SK-N-SH (cell line): Measurements from ENCODE around the gene NUAK2. TPM values are rescaled to one million over a fixed set of nuclear protein-coding genes. Genes with fewer than 3 reads are reported as not detected.

Experiments used
- CTCF ChIA-PET: fragments of 300-600, 350-600 bp; formaldehyde crosslinking; extraction: SDS; loops from one replicate; lab custom pipeline; 2021; lab: Yijun Ruan, JAX
- POLR2A ChIA-PET: fragments of 350-600 bp; sonication (Branson Sonifier 250); formaldehyde crosslinking; extraction: SDS; loops from one replicate; lab custom pipeline; 2020; ENCODE audit warnings: antibody characterized with exemption, inconsistent platforms; lab: Yijun Ruan, JAX
- DNase-seq: peaks from one replicate; pipeline ENCODE4 v3.0.0; 2012
- H2AFZ ChIP-seq: fragments of 200-600 bp; sonication (generic); 2 replicates; pipeline ENCODE4 v1.8.1; 2016; ENCODE audit warnings: antibody characterized with exemption, mild to moderate bottlenecking, low read depth
- H3F3A ChIP-seq: fragments of 200-600 bp; sonication (generic); replicated peaks from 2 replicates; pipeline ENCODE3; 2016; ENCODE audit warnings: antibody characterized with exemption, mild to moderate bottlenecking; ENCODE audit not compliant: insufficient read depth
- H3K27ac ChIP-seq, 2 experiments: fragments of 200-500 bp in 1 of 2; fragments of 200-600 bp in 1 of 2; sonication (Bioruptor generic) in 1 of 2; sonication (generic), shearing (Covaris generic) in 1 of 2; 2 replicates each; pipeline versions ENCODE4 v1.5.1 to v1.6.1; 2014 to 2016; ENCODE audit warnings: low read depth in 2 of 2, inconsistent platforms in 1 of 2, low read length in 1 of 2, mild to moderate bottlenecking in 1 of 2, mixed read lengths in 1 of 2
- H3K27me3 ChIP-seq: fragments of 200-600 bp; sonication (generic), shearing (Covaris generic); 2 replicates; pipeline ENCODE4 v1.6.1; 2016; ENCODE audit warnings: mixed run types; ENCODE audit not compliant: insufficient read depth
- H3K36me3 ChIP-seq, 2 experiments: fragments of 200-500 bp in 1 of 2; fragments of 200-600 bp in 1 of 2; sonication (Bioruptor generic) in 1 of 2; sonication (generic) in 1 of 2; replicated peaks in 1 of 2; 2 replicates each; pipeline versions ENCODE3 to v1.5.1; 2014 to 2016; ENCODE audit warnings: low read length in 1 of 2, mild to moderate bottlenecking in 1 of 2; ENCODE audit not compliant: insufficient read depth in 2 of 2, control insufficient read depth in 1 of 2
- H3K4me1 ChIP-seq, 2 experiments: fragments of 200-500 bp in 1 of 2; fragments of 200-600 bp in 1 of 2; sonication (Bioruptor generic) in 1 of 2; sonication (generic), shearing (Covaris generic) in 1 of 2; 2 replicates each; pipeline versions ENCODE4 v1.5.1 to v1.6.1; 2014 to 2016; ENCODE audit warnings: low read depth in 1 of 2, low read length in 1 of 2, mixed run types in 1 of 2; ENCODE audit not compliant: insufficient read depth in 2 of 2, control insufficient read depth in 1 of 2
- H3K4me2 ChIP-seq: fragments of 200-600 bp; sonication (generic), shearing (Covaris generic); 2 replicates; pipeline ENCODE4 v1.6.1; 2017; ENCODE audit warnings: mixed run types
- H3K4me3 ChIP-seq, 2 experiments: fragments of 200-500 bp in 1 of 2; fragments of 200-600 bp in 1 of 2; sonication (Bioruptor generic) in 1 of 2; sonication (generic), shearing (Covaris generic) in 1 of 2; 2 replicates each; pipeline versions ENCODE4 v1.5.1 to v1.8.1; 2014 to 2016; ENCODE audit warnings: low read depth in 2 of 2, inconsistent platforms in 1 of 2, low read length in 1 of 2, mild to moderate bottlenecking in 1 of 2, mixed read lengths in 1 of 2, moderate library complexity in 1 of 2
- H3K79me2 ChIP-seq: fragments of 200-600 bp; sonication (generic); 2 replicates; pipeline ENCODE4 v1.8.1; 2017; ENCODE audit warnings: mild to moderate bottlenecking; ENCODE audit not compliant: insufficient read depth
- H3K9ac ChIP-seq: fragments of 200-600 bp; sonication (generic); 2 replicates; pipeline ENCODE4 v1.6.1; 2017; ENCODE audit warnings: mixed run types
- H3K9me2 ChIP-seq: fragments of 200-600 bp; sonication (generic); 2 replicates; pipeline ENCODE4 v1.6.1; 2017; ENCODE audit warnings: mixed run types
- H3K9me3 ChIP-seq: fragments of 200-600 bp; sonication (generic); 2 replicates; pipeline ENCODE4 v1.6.1; 2017; ENCODE audit warnings: mixed run types, mild to moderate bottlenecking, moderate library complexity
- H4K20me1 ChIP-seq: fragments of 200-600 bp; sonication (generic); 2 replicates; pipeline ENCODE4 v1.6.1; 2017; ENCODE audit warnings: mild to moderate bottlenecking, mixed run types; ENCODE audit not compliant: insufficient read depth
- CHD2 ChIP-seq: fragments of 150-350 bp; IDR thresholded peaks from 2 replicates; pipeline ENCODE4 v1.6.1; 2018; ENCODE audit warnings: low read length; ENCODE audit not compliant: partially characterized antibody
- CTCF ChIP-seq: fragments of 200-600 bp; sonication (generic); IDR thresholded peaks from 2 replicates; pipeline ENCODE4 v1.6.1; 2017; ENCODE audit warnings: antibody characterized with exemption, mild to moderate bottlenecking, moderate library complexity
- MEF2A ChIP-seq: IDR thresholded peaks from 2 replicates; pipeline ENCODE4 v1.4.0; 2012; ENCODE audit warnings: low read depth, borderline replicate concordance
- MXI1 ChIP-seq: IDR thresholded peaks from 2 replicates; pipeline ENCODE4 v1.6.1; 2012; ENCODE audit warnings: mild to moderate bottlenecking, low read depth, low read length, improper control_type of control experiment
- NFIC ChIP-seq: IDR thresholded peaks from 2 replicates; pipeline ENCODE4 v1.4.0; 2012; ENCODE audit warnings: borderline replicate concordance
- NRF1 ChIP-seq: IDR thresholded peaks from 2 replicates; pipeline ENCODE4 v1.6.1; 2012; ENCODE audit warnings: low read depth, mild to moderate bottlenecking, low read length
- RXRA ChIP-seq: IDR thresholded peaks from 2 replicates; pipeline ENCODE4 v1.4.0; 2012; ENCODE audit warnings: low read depth, mild to moderate bottlenecking, borderline replicate concordance
- USF2 ChIP-seq: fragments of 150-350 bp; IDR thresholded peaks from 2 replicates; pipeline ENCODE4 v1.6.1; 2017; ENCODE audit warnings: antibody characterized with exemption, low read length, low read depth, borderline replicate concordance
- ZBTB33 ChIP-seq: IDR thresholded peaks from 2 replicates; pipeline ENCODE4 v1.4.0; 2012; ENCODE audit warnings: low read depth, borderline replicate concordance
- WGBS: methylation state at CpG from one replicate; pipeline ENCODE4 v1.1.6; 2017; ENCODE audit warnings: low lambda C conversion rate; 5-methylcytosine and 5-hydroxymethylcytosine counted together
- polyA plus RNA-seq, 3 experiments: library from polyadenylated mRNA; depleted of rRNA; stranded (reverse); fragments of >200 nt; gene quantifications; 2 replicates each; pipeline ENCODE4 v1.2.3, GENCODE V29; 2012
- TF ChIP-seq, protein P1 (sequence below): IDR thresholded peaks from 2 replicates; pipeline ENCODE4 v1.4.0; 2012; ENCODE audit warnings: low read depth
- TF ChIP-seq, protein P2 (sequence below): IDR thresholded peaks from 2 replicates; pipeline ENCODE4; 2012
- TF ChIP-seq, protein P3 (sequence below): fragments of 150-350 bp; IDR thresholded peaks from 2 replicates; pipeline ENCODE4 v1.6.1; 2016; ENCODE audit warnings: mild to moderate bottlenecking, low read depth, low read length

The NUAK2 gene
- polyA plus RNA-seq, 1 of the 3 experiments (the other 2 are of a cell fraction) = 11.1 TPM

DNA sequence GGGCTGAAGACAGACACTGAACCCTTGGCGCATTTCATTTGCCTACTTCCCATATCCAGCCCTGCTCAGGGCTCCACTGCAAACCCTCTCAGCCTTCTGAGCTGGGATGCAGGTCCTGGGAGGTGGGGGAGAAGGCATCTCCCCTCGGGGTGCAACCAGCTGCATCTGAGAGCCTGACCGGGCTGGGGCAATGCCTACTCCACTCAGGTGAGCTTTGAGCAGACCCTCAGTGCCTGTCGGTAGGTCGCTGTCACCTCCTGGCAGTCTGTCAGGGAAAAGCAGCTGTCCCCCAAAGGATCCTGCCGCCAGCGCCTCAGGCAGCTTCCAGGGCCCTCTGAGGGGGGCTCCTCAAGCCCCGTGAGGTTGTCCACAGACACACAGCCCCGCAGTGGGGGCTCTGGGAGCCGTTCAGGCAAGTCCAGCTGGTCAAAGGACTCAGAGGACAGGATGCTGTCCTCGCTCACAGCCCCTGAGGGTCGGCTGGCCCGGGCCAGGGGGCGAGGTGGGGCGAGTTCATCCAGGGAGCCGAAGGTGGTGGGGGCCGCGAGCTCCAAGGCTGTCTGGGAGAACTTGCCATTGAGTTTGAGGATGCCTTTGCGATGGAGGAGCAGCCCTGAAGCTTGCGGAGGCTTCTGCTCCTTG, 18.2 kb downstream of the NUAK2 start:
- H2AFZ ChIP-seq = no peak overlapping the region
- TF ChIP-seq MXI1 = no peak
- TF ChIP-seq, all 33 proteins: peak for 0
- no peak overlapping the region for H3K4me2 ChIP-seq
- peaks cover 28% of the 10 kb centered on the region for H3F3A ChIP-seq
- no peaks in the 10 kb centered on the region for H3K9me2 ChIP-seq
- H3K9me3 ChIP-seq = no peaks in the 10 kb centered on the region
- H3K27me3 ChIP-seq = no peaks in the 10 kb centered on the region
- no peak overlapping the region for H3K9ac ChIP-seq
- H3K79me2 ChIP-seq = peaks cover 13% of the 10 kb centered on the region; the same call in 1 of the 2 replicates
- DNase-seq = no peak
- ChIA-PET POLR2A (no interaction called here), CTCF (interaction anchor here (0.7 to 46.8 kb wide), 4 partner anchors 22 to 51 kb away, joined by 3 to 1368 read pairs (median 8); no protein-coding TSS in a partner anchor)
- H3K36me3 ChIP-seq = peaks cover 20 to 29% of the 10 kb centered on the region in 2 experiments
- WGBS = 92% methylated on average over 2 of the region's 20 CpGs
- no peaks in the 10 kb centered on the region for H4K20me1 ChIP-seq
- H3K4me3 ChIP-seq = no peak overlapping the region
- H3K4me1 ChIP-seq = peaks cover 3 to 31% of the 10 kb centered on the region in 2 experiments; a peak in 3 of 4 replicates
- peak overlapping the region in 1 of 2 experiments; percentile 97; a peak in 2 of 4 replicates for H3K27ac ChIP-seq

DNA sequence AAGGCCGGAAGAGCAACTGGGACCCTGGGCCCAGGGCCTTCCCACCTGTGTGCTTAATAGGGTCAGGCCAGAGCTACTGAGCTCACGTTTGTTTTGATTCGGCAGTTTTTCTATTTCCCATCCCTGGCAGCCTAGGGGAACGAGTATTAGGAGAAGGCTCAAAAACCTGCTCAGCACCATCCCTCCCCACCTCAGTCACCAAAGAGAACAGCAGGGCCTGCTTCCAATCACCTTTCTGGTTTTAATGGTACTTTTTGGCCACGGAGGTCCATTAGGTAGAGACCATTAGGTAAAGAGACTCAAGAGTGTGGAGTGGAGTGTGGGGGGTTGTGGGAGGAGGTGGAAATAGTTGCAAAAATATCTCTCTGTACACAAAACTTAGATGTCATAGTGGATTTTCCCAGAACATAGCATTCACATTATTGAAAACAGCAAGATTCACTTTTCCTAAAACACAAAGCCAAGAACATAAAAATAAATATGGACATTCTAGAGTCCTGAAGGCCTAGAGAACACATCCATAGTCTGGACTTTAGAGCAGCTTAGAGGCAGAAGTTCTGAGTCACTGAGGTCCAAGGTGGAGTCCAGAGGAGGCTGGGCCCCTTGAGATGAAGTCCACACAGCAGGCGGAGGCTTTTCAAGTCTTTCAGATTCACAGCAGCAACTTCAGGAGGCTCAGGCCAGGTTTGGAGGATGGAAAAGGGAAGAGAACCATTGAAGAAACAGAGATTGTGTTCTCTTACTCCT, 19.5 kb downstream of the NUAK2 start:
- WGBS = 68% methylated on average over 6 of the region's 6 CpGs
- TF ChIP-seq USF2 = no peak
- no peak for TF ChIP-seq CHD2
- TF ChIP-seq, protein P1, sequence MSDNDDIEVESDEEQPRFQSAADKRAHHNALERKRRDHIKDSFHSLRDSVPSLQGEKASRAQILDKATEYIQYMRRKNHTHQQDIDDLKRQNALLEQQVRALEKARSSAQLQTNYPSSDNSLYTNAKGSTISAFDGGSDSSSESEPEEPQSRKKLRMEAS = no peak
- TF ChIP-seq MEF2A = no peak
- no peak for TF ChIP-seq NRF1
- no peak for TF ChIP-seq ZBTB33
- TF ChIP-seq, protein P2, sequence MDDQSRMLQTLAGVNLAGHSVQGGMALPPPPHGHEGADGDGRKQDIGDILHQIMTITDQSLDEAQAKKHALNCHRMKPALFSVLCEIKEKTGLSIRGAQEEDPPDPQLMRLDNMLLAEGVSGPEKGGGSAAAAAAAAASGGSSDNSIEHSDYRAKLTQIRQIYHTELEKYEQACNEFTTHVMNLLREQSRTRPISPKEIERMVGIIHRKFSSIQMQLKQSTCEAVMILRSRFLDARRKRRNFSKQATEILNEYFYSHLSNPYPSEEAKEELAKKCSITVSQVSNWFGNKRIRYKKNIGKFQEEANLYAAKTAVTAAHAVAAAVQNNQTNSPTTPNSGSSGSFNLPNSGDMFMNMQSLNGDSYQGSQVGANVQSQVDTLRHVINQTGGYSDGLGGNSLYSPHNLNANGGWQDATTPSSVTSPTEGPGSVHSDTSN = no peak
- TF ChIP-seq NFIC = no peak
- no peak for TF ChIP-seq CTCF
- TF ChIP-seq, protein P3, sequence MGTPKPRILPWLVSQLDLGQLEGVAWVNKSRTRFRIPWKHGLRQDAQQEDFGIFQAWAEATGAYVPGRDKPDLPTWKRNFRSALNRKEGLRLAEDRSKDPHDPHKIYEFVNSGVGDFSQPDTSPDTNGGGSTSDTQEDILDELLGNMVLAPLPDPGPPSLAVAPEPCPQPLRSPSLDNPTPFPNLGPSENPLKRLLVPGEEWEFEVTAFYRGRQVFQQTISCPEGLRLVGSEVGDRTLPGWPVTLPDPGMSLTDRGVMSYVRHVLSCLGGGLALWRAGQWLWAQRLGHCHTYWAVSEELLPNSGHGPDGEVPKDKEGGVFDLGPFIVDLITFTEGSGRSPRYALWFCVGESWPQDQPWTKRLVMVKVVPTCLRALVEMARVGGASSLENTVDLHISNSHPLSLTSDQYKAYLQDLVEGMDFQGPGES = no peak
- no peak for TF ChIP-seq MXI1
- no peak for TF ChIP-seq RXRA
- Histone ChIP-seq H3K9me3 (no peaks in the 10 kb centered on the region), H4K20me1 (no peaks in the 10 kb centered on the region), H3K27ac (peak overlapping the region; percentile 36 to 97; a peak in 3 of 4 replicates), H3K4me3 (no peak overlapping the region), H3K9me2 (no peaks in the 10 kb centered on the region), H3K4me1 (peaks cover 4 to 41% of the 10 kb centered on the region in 2 experiments; a peak in 3 of 4 replicates), H3K36me3 (peaks cover 12 to 18% of the 10 kb centered on the region in 2 experiments), H3K9ac (peak overlapping the region; percentile 67), H3K27me3 (no peaks in the 10 kb centered on the region), H2AFZ (no peak overlapping the region), H3F3A (peaks cover 35% of the 10 kb centered on the region), H3K4me2 (peak overlapping the region; percentile 30; the same call in 1 of the 2 replicates), H3K79me2 (peaks cover 13% of the 10 kb centered on the region; the same call in 1 of the 2 replicates)
- ChIA-PET POLR2A (no interaction called here), CTCF (interaction anchor here (0.6 to 46.8 kb wide), 3 partner anchors 30 to 377 kb away, joined by 3 to 1368 read pairs (median 6); no protein-coding TSS in a partner anchor)
- DNase-seq = no peak
